GM12875 (cell line): ENCODE results near the gene GPS1.

Experiments used
- H3K4me3 ChIP-seq: one replicate; pipeline ENCODE4 v1.5.1; 2011; ENCODE audit warnings: low read depth, low read length, control low read depth
- CTCF ChIP-seq: IDR thresholded peaks from 2 replicates; pipeline ENCODE4 v1.5.1; 2011; ENCODE audit warnings: low read depth, mild to moderate bottlenecking, control low read depth, inconsistent platforms, low read length, moderate library complexity, borderline replicate concordance; ENCODE audit not compliant: insufficient read depth

Gene GPS1

DNA sequence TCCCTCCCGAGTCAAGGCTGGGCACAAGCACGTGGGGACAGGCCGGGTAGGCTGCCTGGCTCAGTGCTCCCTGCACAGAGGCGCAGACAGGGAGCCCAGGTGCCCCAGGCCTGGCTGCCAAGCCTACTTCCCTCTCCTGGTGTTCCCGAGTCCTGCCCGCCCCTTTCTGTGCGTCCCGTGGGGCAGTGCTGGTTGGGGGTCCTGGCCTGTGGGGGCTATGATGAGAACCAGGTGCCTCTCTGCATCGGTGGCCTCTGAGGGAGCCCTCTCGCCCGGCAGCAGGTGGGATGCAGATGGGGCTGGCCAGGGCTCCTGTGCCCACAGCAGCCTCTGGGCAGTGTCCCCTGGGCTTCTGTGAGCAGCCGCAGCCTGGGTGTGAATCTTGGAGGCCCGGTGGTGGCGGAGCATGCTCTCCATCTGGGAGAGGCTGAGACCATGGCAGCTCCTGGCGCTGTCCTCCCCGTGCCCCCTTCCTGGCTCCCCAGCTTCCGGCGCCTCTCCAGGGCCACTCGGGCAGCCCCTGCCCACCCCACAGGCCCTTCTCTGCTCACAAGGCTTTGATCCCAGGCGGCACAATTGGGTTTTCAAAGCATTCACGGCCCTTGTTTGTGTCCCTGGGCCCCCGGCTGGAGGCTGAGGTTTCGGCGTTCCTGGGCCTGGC is 36.3 kb upstream of the GPS1 start:
- no peak for TF ChIP-seq CTCF
- H3K4me3 ChIP-seq, result no peak overlapping the region

- H3K4me3 ChIP-seq, result no peak overlapping the region
- TF ChIP-seq CTCF, result no peak
Observed at GRCh38 chr17:82016061-82016874, 35.4 kb upstream of the GPS1 start.

- no peak for TF ChIP-seq CTCF
- H3K4me3 ChIP-seq, result no peak overlapping the region
Observed at GRCh38 chr17:82016875-82017459, 34.7 kb upstream of the GPS1 start.

DNA sequence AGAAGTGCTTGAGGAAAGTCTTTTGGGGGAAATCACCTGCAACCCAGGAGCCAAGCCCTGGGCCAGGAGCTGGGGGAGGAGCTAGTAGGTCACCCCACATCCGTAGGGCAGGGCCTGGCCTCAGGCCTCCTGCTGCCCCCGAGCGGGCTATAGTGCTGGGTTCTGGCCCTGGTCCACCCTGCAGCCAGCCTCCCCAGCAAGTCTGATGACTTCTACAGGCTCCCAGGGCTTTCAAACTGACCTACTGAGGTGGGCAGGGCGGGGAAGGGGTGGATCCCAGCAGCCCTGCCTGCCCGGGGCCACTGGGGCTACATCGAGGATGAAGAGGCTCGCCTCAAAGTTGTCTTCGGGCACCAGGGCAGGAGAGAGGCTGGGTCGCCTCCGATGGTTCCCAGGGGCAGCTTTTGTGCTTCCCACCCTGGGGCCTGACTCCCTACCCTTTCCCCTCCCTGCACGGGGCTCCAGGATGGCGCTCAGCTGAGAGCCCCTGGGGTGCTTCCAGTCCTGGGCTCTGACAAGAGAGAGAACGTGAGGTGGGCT is 34.0 kb upstream of the GPS1 start:
- no peak overlapping the region for H3K4me3 ChIP-seq
- no peak for TF ChIP-seq CTCF

GRCh38 chr17:82018152-82018988 is 33.3 kb upstream of the GPS1 start:
- no peak for TF ChIP-seq CTCF
- no peak overlapping the region for H3K4me3 ChIP-seq

GRCh38 chr17:82018989-82019689 is 32.6 kb upstream of the GPS1 start:
- H3K4me3 ChIP-seq, result no peak overlapping the region
- TF ChIP-seq CTCF, result no peak
